Raji (cell line): Measurements from ENCODE around the gene CEP192.
A peak's percentile ranks its signal among the peaks of the same experiment; 100 is the strongest.

Experiments used
- POLR2A ChIP-seq: IDR thresholded peaks from 2 replicates; pipeline ENCODE4 v1.6.1; 2011; ENCODE audit warnings: low read depth, low read length, control low read depth; ENCODE audit not compliant: insufficient read depth

The CEP192 gene

GRCh38 chr18:12990967-12991820 is at the start of gene CEP192:
TSS of gene CEP192 (plus strand) at chr18:12991362. CDS start at chr18:12999425, 8,063 bp downstream.
- peak; percentile 97 for TF ChIP-seq POLR2A

- no peak for TF ChIP-seq POLR2A
These were observed 47.9 kb upstream of the CEP192 start for GRCh38 chr18:12943215-12943614.

- peak; percentile 37; the same call in 1 of the 2 replicates for TF ChIP-seq POLR2A
These were observed 46.5 kb upstream of the CEP192 start for GRCh38 chr18:12944709-12945108.

GRCh38 chr18:12946549-12947284 is 44.4 kb upstream of the CEP192 start:
- no peak for TF ChIP-seq POLR2A

- TF ChIP-seq POLR2A, result peak; percentile 71
These were observed 43.7 kb upstream of the CEP192 start, which contains the start of gene SEH1L for GRCh38 chr18:12947285-12948049. TSS of gene SEH1L (plus strand) at chr18:12948011. CDS start at chr18:12948122, 111 bp downstream.

- peak; percentile 86 for TF ChIP-seq POLR2A
These were observed 42.9 kb upstream of the CEP192 start for GRCh38 chr18:12948050-12948804.

- no peak for TF ChIP-seq POLR2A
These were observed 32.7 kb upstream of the CEP192 start for GRCh38 chr18:12958478-12958877.

- no peak for TF ChIP-seq POLR2A
These were observed 30.8 kb upstream of the CEP192 start for GRCh38 chr18:12960395-12960794.

- TF ChIP-seq POLR2A, result no peak
These were observed 30.2 kb upstream of the CEP192 start for GRCh38 chr18:12960853-12961397.

GRCh38 chr18:12963069-12963468 is 28.1 kb upstream of the CEP192 start:
- no peak for TF ChIP-seq POLR2A

- no peak for TF ChIP-seq POLR2A
These were observed 23.0 kb upstream of the CEP192 start for GRCh38 chr18:12968115-12968514.

GRCh38 chr18:12968619-12969018 is 22.5 kb upstream of the CEP192 start:
- TF ChIP-seq POLR2A, result no peak

GRCh38 chr18:12973562-12974213 is 17.5 kb upstream of the CEP192 start:
- no peak for TF ChIP-seq POLR2A

GRCh38 chr18:12975488-12975887 is 15.7 kb upstream of the CEP192 start:
- TF ChIP-seq POLR2A, result no peak
